Effector CD4-positive, alpha-beta T cell (primary cell): ENCODE results near the gene SHISAL1. TPM values are rescaled to one million over a fixed set of nuclear protein-coding genes. Genes with fewer than 3 reads are reported as not detected.

Experiments used
- DNase-seq: peaks from one replicate; pipeline ENCODE4 v3.0.0-alpha.2; 2020
- total RNA-seq: gene quantifications from one replicate; lab custom pipeline; 2026; lab: John Stamatoyannopoulos, UW

The SHISAL1 gene
- total RNA-seq, result not detected

GRCh38 chr22:44312766-44313165 lies at the start of gene SHISAL1:
TSS of gene SHISAL1 (minus strand) at chr22:44312951. CDS start at chr22:44300945, 12,006 bp downstream.
- DNase-seq, result no peak

GRCh38 chr22:44361391-44362126 lies 48.8 kb upstream of the SHISAL1 start:
- no peak for DNase-seq

- DNase-seq, result no peak
These were observed 48.1 kb upstream of the SHISAL1 start for GRCh38 chr22:44360668-44361381.

GRCh38 chr22:44360306-44360667 lies 47.5 kb upstream of the SHISAL1 start:
- no peak for DNase-seq

GRCh38 chr22:44359496-44360110 lies 46.9 kb upstream of the SHISAL1 start:
- DNase-seq, result no peak

GRCh38 chr22:44358709-44359440 lies 46.1 kb upstream of the SHISAL1 start:
- DNase-seq, result no peak

- DNase-seq, result no peak
These were observed 45.3 kb upstream of the SHISAL1 start for GRCh38 chr22:44357966-44358465.

GRCh38 chr22:44357296-44357965 lies 44.7 kb upstream of the SHISAL1 start:
- no peak for DNase-seq

GRCh38 chr22:44355716-44356070 lies 42.9 kb upstream of the SHISAL1 start:
- DNase-seq, result no peak

GRCh38 chr22:44354288-44354687 lies 41.5 kb upstream of the SHISAL1 start:
- no peak for DNase-seq

GRCh38 chr22:44353041-44353440 lies 40.3 kb upstream of the SHISAL1 start:
- DNase-seq, result no peak

GRCh38 chr22:44352378-44353035 lies 39.8 kb upstream of the SHISAL1 start:
- no peak for DNase-seq

- no peak for DNase-seq
These were observed 39.1 kb upstream of the SHISAL1 start for GRCh38 chr22:44351685-44352377.

GRCh38 chr22:44351037-44351436 lies 38.3 kb upstream of the SHISAL1 start:
- no peak for DNase-seq

GRCh38 chr22:44349594-44349993 lies 36.8 kb upstream of the SHISAL1 start:
- no peak for DNase-seq

GRCh38 chr22:44348971-44349560 lies 36.3 kb upstream of the SHISAL1 start:
- no peak for DNase-seq

- no peak for DNase-seq
These were observed 34.8 kb upstream of the SHISAL1 start for GRCh38 chr22:44347549-44347948.

GRCh38 chr22:44347080-44347479 lies 34.3 kb upstream of the SHISAL1 start:
- no peak for DNase-seq

- DNase-seq, result no peak
These were observed 33.1 kb upstream of the SHISAL1 start for GRCh38 chr22:44345872-44346271.

- DNase-seq, result no peak
These were observed 31.7 kb upstream of the SHISAL1 start for GRCh38 chr22:44344407-44344806.
